GM19240 (cell line): ENCODE measurements around the gene IL6.
"Not testable (repeated sequence)": the region's sequence is repeated elsewhere in the genome, so short reads cannot be mapped to it uniquely, and the experiment has no call there.

ENCODE experiments used
- DNase-seq: peaks from one replicate; pipeline ENCODE4 v3.0.0; 2011; ENCODE audit warnings: low spot score; ENCODE audit not compliant: insufficient read length

IL6 gene

DNA sequence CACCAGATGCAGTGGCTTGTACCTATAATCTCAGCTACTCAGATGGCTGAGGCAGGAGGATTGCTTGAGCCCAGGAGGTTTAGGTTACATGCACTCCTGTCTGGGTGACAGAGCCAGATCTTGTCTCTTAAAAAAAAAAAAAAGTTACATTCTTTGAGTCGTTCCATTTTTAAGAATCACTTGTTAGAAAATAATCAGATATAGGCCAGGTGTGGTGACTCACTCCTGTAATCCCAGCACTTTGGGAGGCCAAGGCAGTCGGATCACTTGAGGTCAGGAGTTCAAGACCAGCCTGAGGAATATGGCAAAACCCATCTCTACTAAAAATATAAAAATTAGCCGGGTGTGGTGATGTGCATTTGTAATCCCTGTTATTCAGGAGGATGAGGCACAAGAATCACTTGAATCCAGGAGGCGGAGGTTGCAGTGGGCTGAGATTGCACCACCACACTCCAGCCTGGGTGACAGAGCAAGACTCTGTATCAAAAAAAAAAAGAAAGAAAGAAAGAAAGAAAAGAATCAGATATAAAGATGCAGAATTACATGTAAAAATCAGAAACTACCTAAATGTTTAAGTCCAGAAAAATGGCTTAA lies 52.8 kb downstream of the IL6 start:
- DNase-seq, result not testable (repeated sequence)

DNA sequence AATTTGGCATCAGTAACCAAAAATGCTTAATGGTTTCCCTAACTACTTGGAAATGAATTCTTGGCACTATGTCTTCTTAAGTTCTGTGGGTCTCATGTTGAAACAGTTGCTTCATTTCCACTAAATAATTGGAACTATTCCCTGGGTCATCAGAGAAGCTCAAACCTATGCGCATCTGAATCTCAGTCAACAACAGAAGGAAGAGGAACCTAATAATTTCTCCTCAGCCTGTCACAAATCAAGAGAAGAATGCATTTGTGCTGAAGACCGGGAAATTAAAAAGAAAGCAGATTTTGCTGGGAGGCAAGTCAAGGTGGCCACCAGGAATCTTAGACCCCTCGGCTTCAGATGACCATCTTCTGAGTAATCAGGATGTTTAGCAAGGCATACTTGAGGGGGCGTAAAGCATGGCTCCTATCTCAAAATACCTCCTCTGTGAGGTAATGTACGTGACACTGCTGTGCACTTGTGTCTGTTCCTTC lies 54.3 kb downstream of the IL6 start:
- DNase-seq, result no peak
